ENCODE results near the gene MAD1L1. TPM values are rescaled to one million over a fixed set of nuclear protein-coding genes. Genes with fewer than 3 reads are reported as not detected.
A peak's percentile ranks its signal among the peaks of the same experiment; 100 is the strongest.

MAD1L1 gene
- total and polyA plus RNA-seq, 11 donors: 11.1 to 29.7 (median 20.9) TPM

DNA sequence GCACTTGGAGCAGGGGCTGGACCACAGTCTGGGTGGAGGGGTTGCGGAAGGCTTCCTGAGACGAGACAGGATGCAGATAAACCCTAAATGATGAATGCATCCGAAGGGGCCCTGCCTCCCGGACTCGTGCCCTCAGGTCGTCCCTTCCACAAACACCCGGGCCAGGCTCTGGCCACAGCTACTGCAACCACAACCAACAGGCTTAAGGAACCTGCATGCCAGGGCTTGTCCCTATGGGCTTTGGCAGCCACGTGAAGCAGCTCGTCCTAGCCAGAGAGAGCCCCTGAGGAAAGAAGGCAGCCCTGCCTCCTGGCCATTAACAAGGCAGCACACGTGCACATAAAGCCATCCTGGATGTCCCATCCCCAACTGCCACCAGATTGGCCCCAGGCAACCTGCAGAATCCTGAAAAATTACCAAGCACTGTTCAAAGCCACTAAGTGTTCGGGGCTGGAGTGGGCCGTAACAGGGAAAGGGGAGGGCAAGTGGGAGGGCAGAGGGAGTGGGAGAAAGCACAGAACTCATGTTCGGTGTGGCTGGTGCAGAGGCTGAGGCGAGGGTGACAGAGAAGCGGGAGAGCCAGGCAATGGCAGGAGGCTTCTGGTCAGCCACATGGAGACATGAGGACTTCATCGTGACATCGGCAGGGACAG, 62.7 kb downstream of the MAD1L1 start:
- no peak for ATAC-seq
- no peak overlapping the region for H3K4me3 ChIP-seq
- H3K36me3 ChIP-seq: peaks cover 0 to 8% (median 0%) of the 10 kb centered on the region in 9 donors
- intact Hi-C loops (cut with DNase I): loop anchor here in 1 of 10 donors (10.0 kb wide), 1 partner anchor 65 kb away; no protein-coding TSS in a partner anchor
- no peak overlapping the region for H3K27ac ChIP-seq
- peaks cover 4 to 40% (median 17%) of the 10 kb centered on the region in 12 donors for H3K4me1 ChIP-seq
- 92 to 95% (median 94%) methylated on average over 13 to 17 of the region's 17 CpGs for WGBS, 4 donors
- H3K27me3 ChIP-seq: no peaks in the 10 kb centered on the region
- TF ChIP-seq POLR2A (IDR thresholded peaks at IDR 0.05): no peak
- TF ChIP-seq, protein P1, sequence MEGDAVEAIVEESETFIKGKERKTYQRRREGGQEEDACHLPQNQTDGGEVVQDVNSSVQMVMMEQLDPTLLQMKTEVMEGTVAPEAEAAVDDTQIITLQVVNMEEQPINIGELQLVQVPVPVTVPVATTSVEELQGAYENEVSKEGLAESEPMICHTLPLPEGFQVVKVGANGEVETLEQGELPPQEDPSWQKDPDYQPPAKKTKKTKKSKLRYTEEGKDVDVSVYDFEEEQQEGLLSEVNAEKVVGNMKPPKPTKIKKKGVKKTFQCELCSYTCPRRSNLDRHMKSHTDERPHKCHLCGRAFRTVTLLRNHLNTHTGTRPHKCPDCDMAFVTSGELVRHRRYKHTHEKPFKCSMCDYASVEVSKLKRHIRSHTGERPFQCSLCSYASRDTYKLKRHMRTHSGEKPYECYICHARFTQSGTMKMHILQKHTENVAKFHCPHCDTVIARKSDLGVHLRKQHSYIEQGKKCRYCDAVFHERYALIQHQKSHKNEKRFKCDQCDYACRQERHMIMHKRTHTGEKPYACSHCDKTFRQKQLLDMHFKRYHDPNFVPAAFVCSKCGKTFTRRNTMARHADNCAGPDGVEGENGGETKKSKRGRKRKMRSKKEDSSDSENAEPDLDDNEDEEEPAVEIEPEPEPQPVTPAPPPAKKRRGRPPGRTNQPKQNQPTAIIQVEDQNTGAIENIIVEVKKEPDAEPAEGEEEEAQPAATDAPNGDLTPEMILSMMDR (IDR thresholded peaks at IDR 0.05): no peak
- DNase-seq: no peak
- no peaks in the 10 kb centered on the region for H3K9me3 ChIP-seq

GRCh38 chr7:2168615-2169311, 64.0 kb downstream of the MAD1L1 start:
- Histone ChIP-seq H3K4me1 (peaks cover 0 to 32% (median 13%) of the 10 kb centered on the region in 12 donors), H3K36me3 (peaks cover 0 to 5% (median 0%) of the 10 kb centered on the region in 9 donors), H3K27me3 (no peaks in the 10 kb centered on the region), H3K27ac (no peak overlapping the region), H3K4me3 (no peak overlapping the region), H3K9me3 (no peaks in the 10 kb centered on the region)
- TF ChIP-seq, protein P1 (IDR thresholded peaks at IDR 0.05): no peak
- no peak for TF ChIP-seq POLR2A (IDR thresholded peaks at IDR 0.05)
- intact Hi-C loops (cut with DNase I): no loop called here
- no peak for DNase-seq
- no peak for ATAC-seq
- WGBS, 4 donors: 94 to 95% (median 95%) methylated on average over 37 of the region's 37 CpGs

DNA sequence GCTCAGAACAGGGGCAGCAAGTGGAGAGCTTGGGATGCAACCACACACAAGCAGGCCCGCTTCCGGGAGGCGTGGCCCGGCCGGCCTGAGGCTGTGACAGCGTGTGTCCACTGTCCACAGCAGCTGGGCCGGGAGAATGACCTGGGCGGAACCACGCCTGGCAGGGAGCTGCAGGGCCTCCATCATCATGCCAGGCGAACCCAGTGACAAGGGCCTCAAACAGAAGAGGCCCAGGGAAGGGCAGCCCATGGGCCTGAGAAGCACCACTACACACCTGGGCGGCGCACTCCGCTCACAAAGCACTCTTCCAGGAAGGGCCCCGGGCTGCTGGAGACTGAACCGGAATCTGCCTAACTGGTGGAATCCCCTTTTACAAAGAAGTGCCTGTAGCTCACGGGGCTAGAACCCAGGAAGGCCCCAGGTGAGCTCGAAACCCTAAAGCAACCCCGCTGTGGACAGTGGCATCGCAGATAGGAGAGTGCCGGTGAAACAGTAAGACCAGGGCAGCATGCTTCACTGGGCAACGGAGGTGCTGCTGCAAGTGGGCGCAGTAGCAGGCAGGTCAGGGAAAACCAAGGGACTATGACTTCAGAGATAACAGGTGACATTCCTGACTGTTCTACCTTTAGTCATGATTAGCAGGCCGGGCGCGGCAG, 66.0 kb downstream of the MAD1L1 start:
- Histone ChIP-seq H3K9me3 (no peaks in the 10 kb centered on the region), H3K4me3 (no peak overlapping the region), H3K27ac (peak overlapping the region in 2 of 12 donors; percentile 25 to 53), H3K27me3 (no peaks in the 10 kb centered on the region), H3K36me3 (peaks cover 0 to 5% (median 0%) of the 10 kb centered on the region in 9 donors), H3K4me1 (peaks cover 0 to 20% (median 7%) of the 10 kb centered on the region in 12 donors)
- ATAC-seq: peak in 3 of 4 donors; percentile 45 to 61 (median 55)
- intact Hi-C loops (cut with DNase I): no loop called here
- WGBS, 4 donors: 82 to 91% (median 87%) methylated on average over 24 to 25 of the region's 25 CpGs
- no peak for TF ChIP-seq POLR2A (IDR thresholded peaks at IDR 0.05)
- DNase-seq: peak in 2 of 5 donors; percentile 6 to 56

DNA sequence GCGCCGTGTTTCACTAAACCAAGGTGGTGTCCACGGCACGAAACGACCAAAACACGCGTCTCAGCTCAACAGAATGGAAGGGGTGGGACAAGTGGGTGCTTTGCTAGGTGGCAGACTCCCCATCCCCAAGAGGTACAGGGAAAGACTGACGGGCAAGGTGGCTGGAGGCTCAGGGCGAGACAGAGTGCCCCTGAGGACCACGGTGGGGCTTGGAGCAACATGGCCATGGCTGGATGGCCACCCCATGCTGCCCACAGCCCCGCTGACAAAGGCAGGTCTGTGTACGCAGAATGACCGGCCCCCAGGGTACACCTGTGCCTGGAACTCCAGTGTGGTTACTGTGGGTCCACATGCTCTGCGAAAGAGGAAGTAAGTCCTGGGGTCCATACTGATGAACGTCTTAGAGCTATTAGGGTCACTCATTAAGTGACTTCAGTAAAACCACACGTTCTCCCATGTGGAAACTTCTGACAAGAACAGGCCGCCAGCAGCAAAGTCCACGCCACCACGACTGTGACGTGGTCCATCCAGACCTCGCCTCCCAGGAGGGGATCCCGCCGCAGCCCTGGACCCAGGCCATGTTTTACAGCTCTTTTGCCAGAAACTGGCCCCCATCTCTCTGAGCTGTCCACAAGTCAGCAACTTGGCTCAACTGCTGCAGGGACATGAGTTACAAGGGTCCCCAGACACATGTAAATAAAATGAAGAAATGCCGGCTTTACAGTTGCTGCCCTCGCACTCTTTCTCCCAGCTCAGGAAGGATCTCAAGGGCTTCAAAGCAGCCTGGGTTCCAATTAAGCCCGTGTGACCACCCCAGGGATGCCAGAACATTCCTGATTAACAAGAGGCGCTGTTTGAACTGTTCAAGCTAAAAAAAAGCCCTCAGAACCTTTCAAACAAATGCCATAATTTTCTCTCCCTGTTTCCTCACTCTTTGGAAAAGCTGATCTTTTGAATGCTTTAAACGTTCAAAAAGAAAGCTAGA, 66.8 kb downstream of the MAD1L1 start:
- H3K36me3 ChIP-seq: peaks cover 0 to 5% (median 0%) of the 10 kb centered on the region in 9 donors
- peak in 1 of 5 donors; percentile 17 for DNase-seq
- no peak for TF ChIP-seq POLR2A (IDR thresholded peaks at IDR 0.05)
- TF ChIP-seq, protein P1 (IDR thresholded peaks at IDR 0.05): no peak
- ATAC-seq: peak in 3 of 4 donors; percentile 10 to 31 (median 24)
- 81 to 92% (median 88%) methylated on average over 26 to 28 of the region's 28 CpGs for WGBS, 4 donors
- intact Hi-C loops (cut with DNase I): no loop called here
- H3K4me1 ChIP-seq: peaks cover 0 to 20% (median 7%) of the 10 kb centered on the region in 12 donors
- no peaks in the 10 kb centered on the region for H3K27me3 ChIP-seq
- H3K27ac ChIP-seq: peak overlapping the region in 2 of 12 donors; percentile 25 to 53
- H3K4me3 ChIP-seq: no peak overlapping the region
- no peaks in the 10 kb centered on the region for H3K9me3 ChIP-seq
